Endothelial cell (in vitro differentiated cells): ENCODE data around the gene KCNN3. TPM values are rescaled to one million over a fixed set of nuclear protein-coding genes. Genes with fewer than 3 reads are reported as not detected.

ENCODE experiments used
- DNase-seq: peaks from one replicate; pipeline ENCODE4 v3.0.0; 2021; ENCODE audit warnings: low spot score
- H3K27ac Mint-ChIP-seq: one replicate; pipeline ENCODE4 v1.8.0; 2021; ENCODE audit warnings: mixed read lengths, inconsistent platforms; ENCODE audit not compliant: unreplicated experiment
- H3K27me3 Mint-ChIP-seq: one replicate; pipeline ENCODE4 v1.8.0; 2021; ENCODE audit warnings: mild to moderate bottlenecking, moderate library complexity, mixed read lengths, inconsistent platforms; ENCODE audit not compliant: unreplicated experiment
- H3K36me3 Mint-ChIP-seq: one replicate; pipeline ENCODE4 v1.8.0; 2021; ENCODE audit warnings: mild to moderate bottlenecking, low read depth, mixed read lengths, inconsistent platforms; ENCODE audit not compliant: unreplicated experiment
- H3K4me1 Mint-ChIP-seq: one replicate; pipeline ENCODE4 v1.8.0; 2021; ENCODE audit warnings: mild to moderate bottlenecking, mixed read lengths, inconsistent platforms; ENCODE audit not compliant: unreplicated experiment
- H3K4me3 Mint-ChIP-seq: one replicate; pipeline ENCODE4 v1.8.0; 2021; ENCODE audit warnings: mild to moderate bottlenecking, mixed read lengths, inconsistent platforms; ENCODE audit not compliant: unreplicated experiment
- H3K9me3 Mint-ChIP-seq: one replicate; pipeline ENCODE4 v1.8.0; 2021; ENCODE audit warnings: mixed read lengths, inconsistent platforms; ENCODE audit not compliant: unreplicated experiment
- CTCF ChIP-seq: fragments of 200-600 bp; sonication (generic); IDR thresholded peaks from one replicate; pipeline ENCODE4 v1.5.0; 2021; ENCODE audit warnings: antibody characterized with exemption; ENCODE audit not compliant: unreplicated experiment
- total RNA-seq: library from RNA; stranded (reverse); fragmentation: NEBNext Ultra II Directional; extraction: Animal tissue kit (Norgen Biotek cat#: 25700); gene quantifications from one replicate; pipeline ENCODE4 v1.2.1, GENCODE V29; 2021; ENCODE audit not compliant: unreplicated experiment

The KCNN3 gene
- total RNA-seq, 1 donor from 2014 or later, result 17.3 TPM

- peaks cover 3% of the 10 kb centered on the region for H3K27me3 Mint-ChIP-seq
- no peak overlapping the region for H3K4me3 Mint-ChIP-seq
- H3K4me1 Mint-ChIP-seq, result peaks cover 28% of the 10 kb centered on the region
- H3K36me3 Mint-ChIP-seq, result peaks cover 6% of the 10 kb centered on the region
- no peak overlapping the region for H3K27ac Mint-ChIP-seq
- no peak for TF ChIP-seq CTCF
- no peaks in the 10 kb centered on the region for H3K9me3 Mint-ChIP-seq
- no peak for DNase-seq
Measured at GRCh38 chr1:154816369-154816768, 53.7 kb downstream of the KCNN3 start.

- H3K27me3 Mint-ChIP-seq, result peaks cover 6% of the 10 kb centered on the region
- TF ChIP-seq CTCF, result no peak
- no peaks in the 10 kb centered on the region for H3K36me3 Mint-ChIP-seq
- no peak overlapping the region for H3K4me3 Mint-ChIP-seq
- no peaks in the 10 kb centered on the region for H3K9me3 Mint-ChIP-seq
- DNase-seq, result no peak
- H3K4me1 Mint-ChIP-seq, result peaks cover 24% of the 10 kb centered on the region
- no peak overlapping the region for H3K27ac Mint-ChIP-seq
Measured at GRCh38 chr1:154813846-154814505, 56.1 kb downstream of the KCNN3 start.

GRCh38 chr1:154813300-154813816 is 56.7 kb downstream of the KCNN3 start:
- Mint-ChIP-seq H3K4me3 (no peak overlapping the region), H3K9me3 (no peaks in the 10 kb centered on the region), H3K4me1 (peaks cover 25% of the 10 kb centered on the region), H3K27me3 (peaks cover 7% of the 10 kb centered on the region), H3K36me3 (no peaks in the 10 kb centered on the region), H3K27ac (peak overlapping the region; percentile 55)
- no peak for TF ChIP-seq CTCF
- no peak for DNase-seq

- no peak for DNase-seq
- Mint-ChIP-seq H3K36me3 (peaks cover 4% of the 10 kb centered on the region), H3K27ac (no peak overlapping the region), H3K4me1 (peaks cover 29% of the 10 kb centered on the region), H3K9me3 (no peaks in the 10 kb centered on the region), H3K4me3 (no peak overlapping the region), H3K27me3 (peaks cover 12% of the 10 kb centered on the region)
- no peak for TF ChIP-seq CTCF
Measured at GRCh38 chr1:154812877-154813276, 57.2 kb downstream of the KCNN3 start.

- TF ChIP-seq CTCF, result no peak
- H3K4me1 Mint-ChIP-seq, result peaks cover 47% of the 10 kb centered on the region
- H3K27ac Mint-ChIP-seq, result no peak overlapping the region
- peaks cover 6% of the 10 kb centered on the region for H3K36me3 Mint-ChIP-seq
- DNase-seq, result no peak
- H3K9me3 Mint-ChIP-seq, result no peaks in the 10 kb centered on the region
- H3K27me3 Mint-ChIP-seq, result peaks cover 11% of the 10 kb centered on the region
- H3K4me3 Mint-ChIP-seq, result no peak overlapping the region
Measured at GRCh38 chr1:154810571-154810970, 59.5 kb downstream of the KCNN3 start.
